ENCODE results near the gene APOBEC3H.

DNA sequence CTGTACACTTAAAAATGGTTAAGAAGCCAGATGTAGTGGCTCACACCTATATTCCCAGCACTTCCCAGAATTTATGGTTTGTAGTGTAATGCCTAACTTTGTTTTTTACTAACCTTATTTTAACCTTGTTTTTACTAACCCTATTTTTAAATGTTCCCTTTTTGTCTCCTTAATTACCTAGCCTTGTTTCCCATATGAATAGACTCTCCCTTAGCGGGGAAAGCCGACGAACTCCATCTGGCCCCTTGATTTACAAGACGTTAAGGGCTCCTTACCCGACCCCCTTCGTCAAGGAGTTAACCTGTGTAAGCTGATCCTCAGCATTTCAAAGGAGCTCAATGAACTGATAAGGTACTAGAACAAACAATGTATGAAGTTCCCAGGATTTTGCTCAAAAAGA is 17.1 kb downstream of the APOBEC3H start:
- TF ChIP-seq POLR2AphosphoS5 (IDR thresholded peaks at IDR 0.05; ENCODE audit: low read depth, low read length): no peak
- TF ChIP-seq TAF1 (IDR thresholded peaks at IDR 0.05; ENCODE audit: borderline replicate concordance, insufficient read depth, low read length): no peak
- TF ChIP-seq REST (IDR thresholded peaks at IDR 0.05; ENCODE audit: insufficient read depth in 1 of 2, low read depth in 2 of 2, low read length in 2 of 2): no peak
